Panc1 (cell line): Measurements from ENCODE around the gene KCNH6. TPM values are rescaled to one million over a fixed set of nuclear protein-coding genes. Genes with fewer than 3 reads are reported as not detected.

Experiments
- ATAC-seq: fragments of 200-7000 bp; cut with Tn5 transposase; 2 replicates; pipeline ENCODE4 v1.9.1; 2020; ENCODE audit warnings: mild to moderate bottlenecking, moderate library complexity
- BruUV-seq: library from RNA; stranded (reverse); fragments of 400-500 nt; replicated peaks from 2 replicates; lab custom pipeline; 2021; lab: Mats Ljungman, UMichigan
- CTCF ChIA-PET: fragments of 300-600 bp; sonication (Branson Sonifier 250); formaldehyde crosslinking; loops from one replicate; lab custom pipeline; 2022; ENCODE audit warnings: antibody characterized with exemption; lab: Charles Lee
- POLR2A ChIA-PET: fragments of 300-600 bp; sonication (Branson Sonifier 250); formaldehyde crosslinking; loops from one replicate; lab custom pipeline; 2022; ENCODE audit warnings: antibody characterized with exemption; lab: Charles Lee
- DNase-seq: peaks from one replicate; pipeline ENCODE4 v3.0.0-alpha.2; 2010; ENCODE audit warnings: low read depth, low spot score
- H3K27ac ChIP-seq: 2 replicates; pipeline ENCODE4 v1.5.1; 2011; ENCODE audit warnings: mild to moderate bottlenecking, low read length, inconsistent platforms
- H3K27me3 ChIP-seq: fragments of 200-500 bp; sonication (Bioruptor generic); 2 replicates; pipeline ENCODE4 v1.6.0; 2014; ENCODE audit warnings: low read length, inconsistent platforms; ENCODE audit not compliant: control insufficient read depth, insufficient read depth
- H3K36me3 ChIP-seq: fragments of 200-500 bp; sonication (Bioruptor generic); 2 replicates; pipeline ENCODE4 v1.5.1; 2014; ENCODE audit warnings: inconsistent platforms, mild to moderate bottlenecking, low read length, moderate library complexity; ENCODE audit not compliant: control insufficient read depth, insufficient read depth
- H3K4me1 ChIP-seq: 2 replicates; pipeline ENCODE4 v1.5.1; 2011; ENCODE audit warnings: inconsistent platforms, mild to moderate bottlenecking, low read length, moderate library complexity; ENCODE audit not compliant: control insufficient read depth, insufficient read depth
- H3K4me3 ChIP-seq, 2 experiments: 2 replicates each; pipeline ENCODE4 v1.5.1; 2011 to 2012; ENCODE audit warnings: low read depth in 2 of 2, low read length in 2 of 2, mild to moderate bottlenecking in 2 of 2, inconsistent platforms in 1 of 2, moderate library complexity in 1 of 2
- H3K9me3 ChIP-seq: fragments of 200-500 bp; sonication (Bioruptor generic); 2 replicates; pipeline ENCODE4 v1.5.1; 2014; ENCODE audit warnings: low read depth, mild to moderate bottlenecking, inconsistent platforms, low read length, moderate library complexity; ENCODE audit not compliant: control insufficient read depth, insufficient read depth
- CTCF ChIP-seq: fragments of 450-650 bp; IDR thresholded peaks from 2 replicates; pipeline ENCODE4 v1.5.1; 2017; ENCODE audit warnings: mild to moderate bottlenecking
- POLR2AphosphoS5 ChIP-seq: IDR thresholded peaks from 2 replicates; pipeline ENCODE4 v1.6.1; 2012; ENCODE audit warnings: mild to moderate bottlenecking, low read depth, low read length, moderate library complexity
- REST ChIP-seq, 2 experiments: IDR thresholded peaks; 2 replicates each; pipeline ENCODE4 v1.6.1; 2011 to 2012; ENCODE audit warnings: low read depth in 2 of 2, control low read depth in 1 of 2, low read length in 1 of 2, mild to moderate bottlenecking in 1 of 2, moderate library complexity in 1 of 2; ENCODE audit not compliant: insufficient read depth in 1 of 2
- SIN3A ChIP-seq: IDR thresholded peaks from 2 replicates; pipeline ENCODE4 v1.6.1; 2012; ENCODE audit warnings: low read depth, mild to moderate bottlenecking, low read length, moderate library complexity, borderline replicate concordance; ENCODE audit not compliant: insufficient read depth
- TCF7L2 ChIP-seq: IDR thresholded peaks from 2 replicates; pipeline ENCODE4 v1.6.1; 2011; ENCODE audit warnings: mild to moderate bottlenecking, low read depth, low read length, inconsistent platforms
- in situ Hi-C: cut with HindIII; loops from 2 replicates; pipeline ENCODE4 v1.10.0; 2016; ENCODE audit warnings: low sequenced_read_pairs, low pct_unique_long_range_greater_than_20kb
- intact Hi-C: fragments of 100-400 bp; cut with micrococcal nuclease; formaldehyde crosslinking; loops from one replicate; pipeline ENCODE4 v1.10.0; 2022; ENCODE audit not compliant: unreplicated experiment
- total RNA-seq: library from RNA; stranded (reverse); gene quantifications from one replicate; pipeline ENCODE4 v1.2.1, GENCODE V29; 2021; ENCODE audit not compliant: unreplicated experiment

The KCNH6 gene
- total RNA-seq, 1 experiment from 2014 or later: not detected

GRCh38 chr17:63524051-63524450, 893 bp downstream of the KCNH6 start:
- intact Hi-C loops (no loop called here), in situ Hi-C loops (no loop called here)
- Histone ChIP-seq H3K36me3 (no peaks in the 10 kb centered on the region), H3K27me3 (no peaks in the 10 kb centered on the region; the same call in 1 of the 2 replicates), H3K4me1 (no peaks in the 10 kb centered on the region), H3K4me3 (no peak overlapping the region), H3K27ac (no peak overlapping the region), H3K9me3 (no peaks in the 10 kb centered on the region)
- BruUV-seq: no TSS peak
- DNase-seq: no peak
- ChIA-PET POLR2A (no interaction called here), CTCF (no interaction called here)
- ATAC-seq: no peak
- TF ChIP-seq POLR2AphosphoS5 (no peak), REST (IDR thresholded peaks at IDR 0.05; ENCODE audit: insufficient read depth in 1 of 2, low read depth in 2 of 2, low read length in 1 of 2) (no peak), TCF7L2 (no peak)

- Histone ChIP-seq H3K27ac (no peak overlapping the region), H3K4me1 (no peaks in the 10 kb centered on the region), H3K36me3 (no peaks in the 10 kb centered on the region), H3K4me3 (no peak overlapping the region), H3K9me3 (no peaks in the 10 kb centered on the region), H3K27me3 (no peaks in the 10 kb centered on the region)
- in situ Hi-C loops (no loop called here), intact Hi-C loops (no loop called here)
- no TSS peak for BruUV-seq
- CTCF ChIA-PET: no interaction called here
- ATAC-seq (no peak), DNase-seq (no peak)
- POLR2A ChIA-PET: no interaction called here
- no peak for TF ChIP-seq SIN3A
- TF ChIP-seq CTCF: no peak
- no peak for TF ChIP-seq POLR2AphosphoS5
- TF ChIP-seq REST (IDR thresholded peaks at IDR 0.05; ENCODE audit: insufficient read depth in 1 of 2, low read depth in 2 of 2, low read length in 1 of 2): no peak
- TF ChIP-seq TCF7L2: no peak
Observed at GRCh38 chr17:63525190-63525946, 2.2 kb downstream of the KCNH6 start.
